NCI-H748 (cell line): ENCODE results near the gene ACBD4.

ENCODE experiments used
- DNase-seq: peaks from one replicate; lab custom pipeline; 2025; ENCODE audit not compliant: unreplicated experiment; lab: John Stamatoyannopoulos, UW

ACBD4 gene

DNA sequence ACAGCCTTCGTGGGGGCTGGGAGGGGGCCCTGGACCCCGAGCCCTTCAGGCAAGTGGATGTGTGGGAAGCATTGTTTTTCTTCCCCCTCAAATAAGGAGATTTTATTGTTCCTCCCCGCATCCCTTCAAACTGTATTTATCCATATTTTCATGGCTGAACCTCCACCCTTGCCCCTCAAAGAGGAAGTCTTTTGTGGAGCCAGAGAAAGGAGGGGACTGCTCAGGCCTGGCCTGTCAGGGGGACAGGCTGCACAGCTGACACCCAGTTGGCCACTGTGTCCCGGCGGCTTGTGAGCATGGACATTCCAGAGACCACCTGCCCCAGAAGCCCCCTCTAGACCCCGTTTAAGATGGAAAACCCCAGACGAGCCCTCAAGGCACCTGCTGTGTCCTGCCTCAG is 42.1 kb downstream of the ACBD4 start:
- no peak for DNase-seq

GRCh38 chr17:45184144-45184543 is 48.7 kb downstream of the ACBD4 start:
- no peak for DNase-seq

GRCh38 chr17:45186801-45187354 is 51.4 kb downstream of the ACBD4 start:
- DNase-seq: no peak

DNA sequence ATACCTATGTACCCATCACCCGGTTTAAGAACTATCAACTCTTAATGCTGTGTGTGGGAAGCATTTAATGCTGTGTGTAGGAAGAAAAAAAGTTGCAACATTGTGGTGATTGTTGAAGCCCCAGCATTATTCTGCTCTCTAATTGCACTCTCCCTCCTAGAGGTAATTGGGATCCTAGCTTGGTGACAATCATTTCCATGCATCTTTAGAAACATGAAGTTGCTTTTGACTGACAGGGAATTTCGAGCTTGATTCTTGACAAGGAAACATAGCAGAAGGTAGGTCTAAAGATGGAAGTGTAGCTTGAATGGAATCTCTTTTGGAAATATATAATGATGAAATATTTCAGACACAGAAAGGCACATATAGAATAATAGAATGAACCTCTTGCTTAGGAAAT is 53.5 kb downstream of the ACBD4 start:
- no peak for DNase-seq

GRCh38 chr17:45190503-45191255 is 55.2 kb downstream of the ACBD4 start:
- no peak for DNase-seq
